Activated naive CD4-positive, alpha-beta T cell treated with anti-CD3 and anti-CD28 coated beads, Interleukin-2, amount 10 ng/mL, durations not matched to agents 7 days and 5 days (primary cell): Measurements from ENCODE around the gene CRHR1.

Experiments used
- CTCF ChIA-PET: fragments of 350-600 bp; sonication (Branson Sonifier 250); formaldehyde crosslinking; loops from one replicate; lab custom pipeline; 2021; ENCODE audit warnings: antibody characterized with exemption; lab: Charles Lee
- DNase-seq: peaks from one replicate; pipeline ENCODE4 v3.0.0-alpha.2; 2020
- H3K27ac Mint-ChIP-seq: one replicate; pipeline ENCODE4 v1.8.0; 2021; ENCODE audit warnings: mild to moderate bottlenecking, moderate library complexity, mixed read lengths
- H3K27me3 Mint-ChIP-seq: one replicate; pipeline ENCODE4 v1.8.0; 2021; ENCODE audit warnings: mild to moderate bottlenecking, mixed read lengths
- H3K36me3 Mint-ChIP-seq: one replicate; pipeline ENCODE4 v1.8.0; 2021; ENCODE audit warnings: mixed read lengths
- H3K4me1 Mint-ChIP-seq: one replicate; pipeline ENCODE4 v1.8.0; 2021; ENCODE audit warnings: mixed read lengths
- H3K4me3 Mint-ChIP-seq: one replicate; pipeline ENCODE4 v1.8.0; 2021; ENCODE audit warnings: mild to moderate bottlenecking, moderate library complexity, mixed read lengths
- H3K9me3 Mint-ChIP-seq: one replicate; pipeline ENCODE4 v1.8.0; 2021; ENCODE audit warnings: mixed read lengths

The CRHR1 gene

DNA sequence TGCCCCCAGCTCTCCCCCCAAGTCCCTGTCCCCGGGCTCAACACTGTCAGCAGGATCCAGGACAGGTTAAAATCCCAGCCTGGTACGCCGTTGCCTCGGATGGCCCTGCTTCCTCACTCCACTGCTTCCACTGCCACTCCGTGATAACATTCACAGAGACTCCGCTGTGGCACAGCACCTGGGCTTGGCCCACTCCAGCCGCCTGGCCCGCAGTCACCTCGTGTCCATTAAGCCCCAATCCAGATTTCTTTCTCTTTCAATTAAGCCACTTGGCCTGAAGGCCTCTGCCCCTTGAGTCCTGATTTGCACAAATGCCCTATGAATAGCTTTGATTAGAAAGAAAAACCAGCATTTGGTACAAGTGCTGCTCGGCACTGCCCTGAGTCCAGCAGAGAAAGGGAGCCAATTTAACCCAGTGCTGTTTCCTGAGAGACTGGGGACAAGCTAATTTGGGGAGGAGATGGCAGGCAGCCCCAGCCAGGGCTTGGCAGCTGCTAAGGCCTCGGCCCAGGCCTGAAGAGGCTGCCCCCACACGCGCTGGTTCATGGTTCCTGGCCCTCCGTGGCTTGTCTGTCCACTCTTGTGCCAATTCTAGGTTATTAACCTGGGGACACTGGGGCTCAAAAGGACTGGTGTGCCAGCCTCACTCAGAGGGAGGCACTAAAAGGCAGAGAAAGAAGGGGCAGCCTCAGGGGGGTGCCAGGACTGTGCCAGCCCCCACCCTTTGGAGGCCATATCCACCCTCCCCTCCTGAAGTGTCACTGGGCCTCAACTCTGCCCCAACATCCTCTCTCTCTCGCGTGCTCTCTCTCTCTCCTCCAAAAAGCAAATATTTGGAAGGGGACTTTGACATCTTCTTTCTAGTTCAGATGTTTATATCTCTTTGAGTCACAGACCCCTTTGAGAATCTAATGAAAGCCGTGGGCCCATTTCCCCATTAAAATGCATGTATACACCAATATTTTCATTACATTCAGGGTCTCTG lies 30.8 kb downstream of the CRHR1 start:
- no peak for DNase-seq
- Mint-ChIP-seq H3K4me1 (no peaks in the 10 kb centered on the region), H3K27ac (no peak overlapping the region), H3K27me3 (peaks cover 37% of the 10 kb centered on the region), H3K36me3 (no peaks in the 10 kb centered on the region), H3K4me3 (no peak overlapping the region), H3K9me3 (no peaks in the 10 kb centered on the region)
- CTCF ChIA-PET, result no interaction called here

DNA sequence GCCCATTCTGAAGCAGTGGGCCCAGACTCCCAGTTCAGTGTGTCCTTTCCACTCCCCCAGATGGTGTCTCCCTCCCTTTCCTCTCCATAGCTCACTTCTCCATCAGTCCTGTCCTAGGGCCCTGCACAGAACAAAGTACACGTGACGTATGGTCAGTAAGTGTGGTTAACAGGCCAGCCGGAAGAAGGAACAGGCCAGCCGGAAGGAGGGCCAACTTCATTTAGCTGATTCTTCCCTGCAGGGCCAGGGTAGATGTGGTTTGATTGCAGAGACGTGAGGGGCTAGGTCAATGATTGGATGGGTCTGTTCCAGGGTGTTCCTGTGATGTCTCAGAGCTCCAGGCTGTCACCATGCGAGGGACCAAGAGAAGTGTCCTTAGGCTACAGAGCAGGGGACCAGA lies 31.6 kb downstream of the CRHR1 start:
- Mint-ChIP-seq H3K4me3 (no peak overlapping the region), H3K4me1 (no peaks in the 10 kb centered on the region), H3K27me3 (peaks cover 44% of the 10 kb centered on the region), H3K9me3 (no peaks in the 10 kb centered on the region), H3K27ac (no peak overlapping the region), H3K36me3 (no peaks in the 10 kb centered on the region)
- CTCF ChIA-PET, result no interaction called here
- DNase-seq, result no peak

DNA sequence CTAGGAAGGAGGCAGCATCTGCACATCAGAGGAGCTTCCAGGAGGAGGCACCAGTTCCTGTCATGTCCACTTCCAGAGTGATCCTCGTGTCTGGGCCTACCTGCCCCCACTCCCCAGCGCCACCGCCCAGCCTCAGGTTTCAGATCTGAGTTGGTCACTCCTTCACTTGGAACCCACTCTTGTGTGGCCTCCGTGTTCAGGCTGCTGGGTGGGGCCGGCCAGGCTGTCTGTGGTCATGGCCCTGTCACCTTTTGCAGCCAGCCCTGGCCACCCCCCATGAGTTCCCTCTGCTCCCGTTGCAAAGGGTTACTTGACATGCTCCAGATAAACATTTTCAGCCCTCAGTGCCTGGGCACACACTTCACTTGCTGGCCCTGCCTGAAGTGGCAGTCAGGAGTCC lies 33.9 kb downstream of the CRHR1 start:
- H3K27ac Mint-ChIP-seq, result no peak overlapping the region
- no peaks in the 10 kb centered on the region for H3K4me1 Mint-ChIP-seq
- CTCF ChIA-PET, result interaction anchor here (1.0 kb wide), 1 partner anchor 14 kb away, joined by 4 read pairs; no protein-coding TSS in a partner anchor
- no peak overlapping the region for H3K4me3 Mint-ChIP-seq
- H3K9me3 Mint-ChIP-seq, result no peaks in the 10 kb centered on the region
- H3K36me3 Mint-ChIP-seq, result no peaks in the 10 kb centered on the region
- peaks cover 49% of the 10 kb centered on the region for H3K27me3 Mint-ChIP-seq
- DNase-seq, result no peak

DNA sequence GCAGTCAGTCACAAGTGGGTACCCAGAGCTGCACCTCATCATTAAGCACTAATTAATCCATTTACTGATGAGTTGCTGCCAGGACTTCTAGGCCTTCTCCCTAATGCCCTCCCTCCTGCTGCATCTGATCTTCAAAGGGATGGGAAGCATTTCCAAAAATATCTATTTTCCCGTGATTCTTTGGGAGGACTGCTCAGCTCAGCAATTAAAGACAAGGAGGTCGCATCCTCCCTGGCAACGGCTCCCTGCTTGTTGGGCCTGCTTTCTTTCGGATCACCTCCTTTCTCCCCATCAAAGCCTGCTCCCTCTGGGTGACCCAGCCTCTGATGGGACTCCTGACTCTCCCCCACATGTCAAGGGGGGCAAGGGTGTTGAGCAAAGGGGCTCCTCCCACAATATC lies 34.6 kb downstream of the CRHR1 start:
- H3K27ac Mint-ChIP-seq, result no peak overlapping the region
- H3K9me3 Mint-ChIP-seq, result no peaks in the 10 kb centered on the region
- H3K36me3 Mint-ChIP-seq, result no peaks in the 10 kb centered on the region
- no peak overlapping the region for H3K4me3 Mint-ChIP-seq
- CTCF ChIA-PET, result interaction anchor here (1.0 kb wide), 1 partner anchor 13 kb away, joined by 4 read pairs; no protein-coding TSS in a partner anchor
- H3K27me3 Mint-ChIP-seq, result peaks cover 47% of the 10 kb centered on the region
- H3K4me1 Mint-ChIP-seq, result no peaks in the 10 kb centered on the region
- DNase-seq, result no peak

DNA sequence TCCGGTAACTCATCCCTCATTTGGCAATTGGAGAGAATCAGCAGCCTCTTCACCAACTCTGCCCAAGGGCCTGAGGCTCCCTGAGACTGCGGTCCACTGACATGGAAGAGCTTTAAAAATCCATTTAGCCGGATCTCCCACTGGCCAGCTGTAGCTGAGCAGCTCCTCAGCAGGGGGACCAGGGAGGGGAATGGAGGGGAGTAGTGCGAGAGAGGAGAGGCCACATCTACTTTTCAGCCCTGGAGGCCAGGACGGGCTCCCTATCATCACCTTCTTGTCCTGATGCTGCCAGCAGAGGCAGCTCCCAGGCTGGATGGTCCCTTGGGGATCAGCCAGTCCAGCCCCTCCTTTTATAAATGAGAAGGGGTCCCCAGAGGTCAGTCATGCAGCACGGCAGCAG lies 35.5 kb downstream of the CRHR1 start:
- H3K9me3 Mint-ChIP-seq, result no peaks in the 10 kb centered on the region
- CTCF ChIA-PET, result no interaction called here
- H3K36me3 Mint-ChIP-seq, result no peaks in the 10 kb centered on the region
- no peaks in the 10 kb centered on the region for H3K4me1 Mint-ChIP-seq
- no peak for DNase-seq
- H3K4me3 Mint-ChIP-seq, result no peak overlapping the region
- peaks cover 45% of the 10 kb centered on the region for H3K27me3 Mint-ChIP-seq
- H3K27ac Mint-ChIP-seq, result no peak overlapping the region

DNA sequence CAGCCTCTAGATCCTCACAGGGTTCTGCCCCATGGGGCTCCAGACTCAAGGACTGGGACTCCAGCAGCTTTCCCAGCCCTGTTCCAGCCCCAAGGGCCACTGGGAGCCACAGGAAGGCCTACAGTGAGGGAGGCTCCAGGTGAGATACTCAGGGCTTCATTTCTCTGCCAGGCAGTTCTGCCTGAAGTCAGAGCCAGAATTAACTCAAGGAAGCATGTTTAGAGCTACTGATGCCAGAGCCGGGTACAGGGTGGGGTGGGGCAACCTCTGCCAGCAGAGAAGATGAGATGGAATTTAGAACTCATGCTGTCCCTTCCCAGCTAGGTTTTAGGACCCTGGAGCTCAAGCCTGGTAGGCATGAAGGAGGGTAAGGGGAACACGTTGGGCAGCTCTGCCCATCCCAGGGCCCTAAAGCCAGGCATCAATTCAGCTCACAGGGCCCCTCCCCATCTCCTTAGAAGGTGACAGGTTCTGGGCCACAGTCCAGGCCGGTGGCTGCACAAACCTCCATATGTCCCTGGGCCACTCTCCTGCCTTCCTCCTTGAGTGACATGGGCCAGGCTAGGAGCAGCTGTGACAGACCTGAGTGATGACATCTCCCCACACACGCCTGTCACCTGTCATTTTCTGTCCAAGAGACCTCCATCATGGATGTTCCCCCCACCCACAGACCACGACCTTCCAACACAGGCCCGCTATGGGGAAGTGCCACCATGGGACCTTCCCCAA lies 36.1 kb downstream of the CRHR1 start:
- Mint-ChIP-seq H3K4me1 (no peaks in the 10 kb centered on the region), H3K9me3 (no peaks in the 10 kb centered on the region), H3K27ac (no peak overlapping the region), H3K36me3 (no peaks in the 10 kb centered on the region), H3K4me3 (no peak overlapping the region), H3K27me3 (peaks cover 39% of the 10 kb centered on the region)
- CTCF ChIA-PET, result interaction anchor here (0.7 kb wide), 1 partner anchor 32 kb away, joined by 3 read pairs; no protein-coding TSS in a partner anchor
- DNase-seq, result no peak

DNA sequence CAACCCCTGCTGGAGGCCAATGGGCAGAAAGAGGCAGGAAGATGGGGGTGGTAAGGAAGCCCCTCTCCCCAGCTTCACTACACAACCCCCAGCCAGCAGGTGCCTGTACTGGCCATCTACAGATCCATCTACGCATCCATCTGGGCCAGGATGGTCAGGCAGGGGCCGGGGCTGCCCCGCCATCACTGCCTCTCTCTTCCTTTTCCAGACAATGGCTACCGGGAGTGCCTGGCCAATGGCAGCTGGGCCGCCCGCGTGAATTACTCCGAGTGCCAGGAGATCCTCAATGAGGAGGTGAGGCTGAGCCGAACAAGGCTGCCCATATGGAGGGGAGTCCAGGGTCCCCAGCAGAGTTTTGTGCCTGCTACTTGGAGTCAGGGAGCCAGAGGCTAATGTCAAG lies 37.0 kb downstream of the CRHR1 start:
- DNase-seq, result no peak
- H3K36me3 Mint-ChIP-seq, result no peaks in the 10 kb centered on the region
- no peak overlapping the region for H3K27ac Mint-ChIP-seq
- peaks cover 44% of the 10 kb centered on the region for H3K27me3 Mint-ChIP-seq
- CTCF ChIA-PET, result no interaction called here
- H3K4me3 Mint-ChIP-seq, result no peak overlapping the region
- H3K9me3 Mint-ChIP-seq, result no peaks in the 10 kb centered on the region
- H3K4me1 Mint-ChIP-seq, result no peaks in the 10 kb centered on the region

DNA sequence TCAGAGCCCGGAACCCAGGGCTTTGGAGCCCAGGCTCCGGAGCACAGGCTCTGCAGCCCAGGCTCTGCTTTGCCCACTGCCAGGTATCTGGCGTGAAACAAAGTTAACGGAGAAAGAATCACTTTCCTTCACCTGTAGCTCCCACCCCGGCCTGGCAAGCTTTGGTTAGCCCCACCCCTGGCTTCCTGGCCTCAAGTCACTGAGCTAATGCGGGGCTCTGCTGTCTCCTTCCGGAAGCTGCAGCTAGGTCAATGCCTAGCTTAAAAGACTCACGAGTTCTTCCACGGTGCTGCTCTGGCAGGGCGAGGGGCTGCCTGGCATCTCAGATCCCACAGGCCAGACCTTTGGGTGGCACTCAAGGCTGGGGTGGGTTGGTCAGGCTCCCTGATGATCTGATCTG lies 39.5 kb downstream of the CRHR1 start:
- Mint-ChIP-seq H3K36me3 (no peaks in the 10 kb centered on the region), H3K4me3 (no peak overlapping the region), H3K27ac (peak overlapping the region; percentile 5), H3K27me3 (peaks cover 52% of the 10 kb centered on the region), H3K9me3 (no peaks in the 10 kb centered on the region), H3K4me1 (peaks cover 7% of the 10 kb centered on the region)
- CTCF ChIA-PET, result no interaction called here
- peak; percentile 51 for DNase-seq

DNA sequence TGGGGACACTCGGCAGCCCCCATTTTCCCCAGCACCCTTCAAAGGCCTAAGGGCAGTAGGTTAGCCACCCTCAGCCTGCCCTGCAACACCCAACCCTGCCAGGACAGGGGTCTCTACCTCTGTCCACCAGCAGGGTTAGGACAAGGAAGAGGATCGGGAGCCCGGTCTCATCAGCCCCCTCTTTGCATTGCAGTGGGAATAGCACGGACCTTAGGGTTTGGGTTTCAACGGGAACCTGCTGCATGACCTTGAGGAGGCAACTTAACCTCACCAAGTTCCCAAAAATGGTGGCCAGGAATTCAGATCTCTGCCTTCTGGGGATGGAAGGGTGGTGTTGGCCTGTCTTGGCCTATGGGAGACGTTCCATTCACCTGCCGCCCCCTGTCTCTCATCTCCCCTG lies 40.4 kb downstream of the CRHR1 start:
- H3K4me1 Mint-ChIP-seq, result peaks cover 7% of the 10 kb centered on the region
- no peak overlapping the region for H3K27ac Mint-ChIP-seq
- CTCF ChIA-PET, result no interaction called here
- H3K4me3 Mint-ChIP-seq, result no peak overlapping the region
- H3K27me3 Mint-ChIP-seq, result peaks cover 61% of the 10 kb centered on the region
- DNase-seq, result no peak
- no peaks in the 10 kb centered on the region for H3K36me3 Mint-ChIP-seq
- H3K9me3 Mint-ChIP-seq, result no peaks in the 10 kb centered on the region

DNA sequence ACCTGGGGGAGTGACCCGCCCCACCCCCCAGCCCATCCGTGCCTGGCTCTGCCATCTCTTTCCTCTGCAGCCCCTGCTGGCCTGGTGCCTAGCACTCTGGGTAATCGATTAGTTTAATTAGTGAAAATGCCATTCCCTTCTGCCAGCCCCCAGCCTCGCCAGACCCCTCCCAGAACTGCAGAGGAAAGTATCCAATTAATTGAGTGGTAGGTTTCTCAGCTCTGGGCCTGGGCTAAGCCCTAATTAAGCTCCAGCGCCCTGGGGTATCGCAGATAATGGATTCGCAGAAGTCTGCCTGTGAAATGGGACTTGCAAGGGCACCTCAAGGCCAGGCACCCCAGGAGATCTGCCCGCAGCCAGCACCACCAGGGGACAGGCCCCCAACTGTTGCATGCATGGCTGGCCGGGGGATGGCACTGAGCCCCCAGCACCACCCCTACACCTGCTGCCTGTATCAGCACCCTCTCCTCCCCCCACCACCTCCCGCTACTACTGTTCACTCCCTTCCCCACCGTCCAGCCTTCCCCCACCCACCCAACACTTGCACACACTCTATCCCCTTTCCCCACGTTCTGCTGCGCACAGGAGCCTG lies 40.9 kb downstream of the CRHR1 start:
- Mint-ChIP-seq H3K36me3 (no peaks in the 10 kb centered on the region), H3K4me3 (no peak overlapping the region), H3K4me1 (peaks cover 7% of the 10 kb centered on the region), H3K27me3 (peaks cover 62% of the 10 kb centered on the region), H3K27ac (no peak overlapping the region), H3K9me3 (no peaks in the 10 kb centered on the region)
- DNase-seq, result no peak
- CTCF ChIA-PET, result no interaction called here

DNA sequence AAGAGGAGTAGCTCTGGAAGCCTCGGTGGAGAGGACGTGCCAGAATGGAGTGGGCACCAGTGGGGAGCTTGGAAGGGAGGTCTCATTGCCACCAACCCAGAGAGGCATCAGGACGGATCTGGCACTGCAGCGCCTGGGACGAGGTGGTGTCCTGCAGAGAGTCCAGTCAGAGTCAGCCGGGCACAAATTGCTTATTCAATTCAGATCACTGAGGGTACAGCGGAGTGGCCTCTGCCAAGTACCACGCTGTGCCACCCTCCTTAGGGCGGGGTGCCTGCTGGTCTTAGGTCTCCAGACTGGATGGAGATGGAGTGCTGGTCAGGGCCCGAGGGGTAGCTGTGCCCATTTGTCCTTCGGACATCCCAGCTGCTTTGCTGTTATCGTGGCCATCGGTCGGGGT lies 41.7 kb downstream of the CRHR1 start:
- H3K4me3 Mint-ChIP-seq, result no peak overlapping the region
- no peaks in the 10 kb centered on the region for H3K36me3 Mint-ChIP-seq
- peaks cover 7% of the 10 kb centered on the region for H3K4me1 Mint-ChIP-seq
- CTCF ChIA-PET, result no interaction called here
- peaks cover 54% of the 10 kb centered on the region for H3K27me3 Mint-ChIP-seq
- DNase-seq, result no peak
- H3K9me3 Mint-ChIP-seq, result no peaks in the 10 kb centered on the region
- no peak overlapping the region for H3K27ac Mint-ChIP-seq

DNA sequence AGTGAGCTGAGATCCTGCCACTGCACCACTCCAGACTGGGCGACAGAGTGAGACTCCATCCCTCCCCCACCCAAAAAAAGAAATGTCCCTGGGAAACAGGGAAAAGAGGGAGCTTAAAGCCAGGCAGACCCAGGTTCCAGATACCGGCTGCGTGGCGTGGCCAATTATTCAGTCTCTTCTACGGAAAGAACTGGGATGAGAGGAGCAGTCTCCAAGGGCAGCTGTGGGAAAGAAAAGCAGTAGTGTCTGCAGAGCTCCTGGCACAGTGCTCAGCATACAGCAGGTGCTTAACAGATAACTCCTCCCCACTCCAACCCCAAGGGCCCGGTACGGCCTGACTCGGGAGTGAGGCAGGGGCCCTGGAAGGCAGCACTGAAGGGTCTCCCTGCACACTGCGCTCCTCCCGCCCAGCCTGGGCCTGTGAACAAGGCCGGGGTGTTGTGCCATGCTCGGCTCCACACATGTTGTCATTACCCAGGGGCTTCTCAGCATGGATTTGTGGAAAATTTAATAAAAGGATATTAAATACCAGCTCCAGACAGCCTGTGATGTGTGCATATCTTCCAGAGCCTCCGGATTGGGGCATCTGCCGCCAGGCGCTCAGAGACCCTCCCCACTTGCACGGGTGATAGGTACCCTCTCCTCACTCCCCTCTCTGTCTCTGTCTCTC lies 42.9 kb downstream of the CRHR1 start:
- Mint-ChIP-seq H3K4me3 (no peak overlapping the region), H3K4me1 (peaks cover 7% of the 10 kb centered on the region), H3K36me3 (no peaks in the 10 kb centered on the region)

DNA sequence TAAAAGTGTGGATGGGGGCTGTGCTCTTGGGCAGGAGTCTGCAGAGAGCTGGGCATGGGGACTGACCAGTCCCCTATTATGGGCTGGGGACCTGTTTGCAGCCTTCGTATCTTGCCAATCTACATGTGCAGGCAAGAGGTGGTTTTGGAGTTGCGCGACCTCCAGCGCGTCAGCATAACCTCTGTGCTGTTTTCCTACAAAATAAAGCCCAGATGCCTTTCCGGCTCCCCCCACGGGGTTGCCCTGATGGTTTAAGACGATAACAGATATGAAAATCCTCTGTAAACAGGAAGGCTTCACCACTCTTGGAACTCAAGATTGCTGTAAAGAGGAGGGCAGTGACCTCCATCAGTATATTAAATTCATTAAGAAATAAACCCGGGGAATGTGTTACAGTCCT lies 44.1 kb downstream of the CRHR1 start:
- Mint-ChIP-seq H3K27ac (no peak overlapping the region), H3K9me3 (no peaks in the 10 kb centered on the region), H3K4me1 (peaks cover 7% of the 10 kb centered on the region), H3K27me3 (peaks cover 43% of the 10 kb centered on the region), H3K4me3 (no peak overlapping the region), H3K36me3 (no peaks in the 10 kb centered on the region)
- CTCF ChIA-PET, result no interaction called here
- no peak for DNase-seq

More for the DNA sequence above, 42.9 kb downstream of the CRHR1 start:
- Mint-ChIP-seq H3K9me3 (no peaks in the 10 kb centered on the region), H3K27me3 (peaks cover 51% of the 10 kb centered on the region), H3K27ac (no peak overlapping the region)
- CTCF ChIA-PET, result no interaction called here
- DNase-seq, result no peak

DNA sequence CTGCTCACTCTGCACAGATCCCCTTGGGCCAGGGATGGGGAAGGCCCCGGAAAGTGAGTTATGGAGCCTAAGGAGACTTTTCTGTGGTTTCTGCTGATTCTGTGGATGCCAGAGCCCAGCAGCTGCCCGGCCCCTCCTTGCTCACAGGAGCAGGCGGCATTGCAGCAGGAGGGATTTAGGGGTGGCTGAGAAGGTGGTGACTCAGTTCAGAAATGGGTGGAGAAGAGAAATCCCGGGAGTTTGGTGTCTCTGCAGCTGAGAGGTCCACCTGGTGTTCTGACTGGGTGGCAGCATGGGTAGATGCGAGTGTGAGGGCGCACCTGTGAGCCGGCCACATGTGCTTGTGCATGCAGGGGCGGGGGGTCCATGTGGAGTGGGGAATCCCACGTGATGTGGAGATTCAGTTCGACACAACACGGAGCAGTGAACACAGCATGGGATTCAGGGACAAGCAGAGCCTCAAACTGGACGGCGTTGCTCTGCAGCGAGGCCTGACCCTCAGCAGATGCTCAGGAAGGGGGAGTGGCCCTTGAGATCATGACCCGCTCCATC lies 44.5 kb downstream of the CRHR1 start:
- Mint-ChIP-seq H3K27ac (peak overlapping the region; percentile 58), H3K4me3 (no peak overlapping the region), H3K9me3 (no peaks in the 10 kb centered on the region), H3K36me3 (no peaks in the 10 kb centered on the region), H3K27me3 (peaks cover 40% of the 10 kb centered on the region), H3K4me1 (peaks cover 7% of the 10 kb centered on the region)
- DNase-seq, result no peak
- CTCF ChIA-PET, result no interaction called here
